BJ (cell line): Measurements from ENCODE around the gene LBX1. TPM values are rescaled to one million over a fixed set of nuclear protein-coding genes. Genes with fewer than 3 reads are reported as not detected.

ENCODE experiments used
- CTCF ChIA-PET: fragments of 350-600 bp; formaldehyde crosslinking; extraction: SDS; loops from one replicate; lab custom pipeline; 2021; ENCODE audit warnings: antibody characterized with exemption, inconsistent platforms; lab: Yijun Ruan, JAX
- POLR2A ChIA-PET: fragments of 300-600 bp; sonication (Branson Sonifier 250); formaldehyde crosslinking; extraction: SDS; loops from one replicate; lab custom pipeline; 2021; ENCODE audit warnings: antibody characterized with exemption; lab: Charles Lee
- DNase-seq: peaks from one replicate; pipeline ENCODE4 v3.0.0-alpha.2; 2011; ENCODE audit warnings: low read depth
- H3K27me3 ChIP-seq: 2 replicates; pipeline ENCODE4 v1.6.0; 2011; ENCODE audit warnings: low read length; ENCODE audit not compliant: control insufficient read depth, insufficient read depth
- H3K36me3 ChIP-seq: 2 replicates; pipeline ENCODE4 v1.5.1; 2011; ENCODE audit warnings: low read length; ENCODE audit not compliant: control insufficient read depth, insufficient read depth
- H3K4me3 ChIP-seq: 2 replicates; pipeline ENCODE4 v1.5.1; 2011; ENCODE audit warnings: low read depth, mild to moderate bottlenecking, control low read depth, low read length
- polyA plus RNA-seq: library from polyadenylated mRNA; depleted of rRNA; stranded (reverse); fragments of >200 nt; gene quantifications from 2 replicates; pipeline ENCODE4 v1.2.3, GENCODE V29; 2011
- TF ChIP-seq, protein P1 (sequence below): IDR thresholded peaks from 2 replicates; pipeline ENCODE4 v1.5.1; 2011; ENCODE audit warnings: low read depth, mild to moderate bottlenecking, control low read depth, inconsistent platforms, low read length, moderate library complexity; ENCODE audit not compliant: insufficient read depth

The LBX1 gene
- polyA plus RNA-seq, 1 experiment: not detected

DNA sequence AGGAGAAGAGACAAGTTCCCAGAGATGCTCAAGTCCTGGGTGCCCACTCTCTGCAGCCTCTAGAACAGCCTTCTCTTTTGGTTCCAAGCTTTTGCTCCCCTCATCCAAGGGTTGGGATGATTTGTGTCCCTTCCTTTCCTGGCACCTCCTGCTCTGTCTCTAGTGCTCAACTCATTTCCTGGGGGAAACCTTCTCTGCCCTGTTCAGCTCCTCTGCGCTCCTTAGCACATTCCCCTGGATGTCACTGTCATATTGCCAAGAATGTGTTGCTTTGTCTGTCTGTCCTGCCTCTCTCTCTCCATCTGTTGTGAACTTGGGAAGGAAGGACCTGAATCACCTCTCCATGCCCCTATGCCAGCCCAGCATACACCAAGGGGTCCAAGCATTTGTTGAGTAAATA lies 5.1 kb upstream of the LBX1 start:
- DNase-seq: no peak

DNA sequence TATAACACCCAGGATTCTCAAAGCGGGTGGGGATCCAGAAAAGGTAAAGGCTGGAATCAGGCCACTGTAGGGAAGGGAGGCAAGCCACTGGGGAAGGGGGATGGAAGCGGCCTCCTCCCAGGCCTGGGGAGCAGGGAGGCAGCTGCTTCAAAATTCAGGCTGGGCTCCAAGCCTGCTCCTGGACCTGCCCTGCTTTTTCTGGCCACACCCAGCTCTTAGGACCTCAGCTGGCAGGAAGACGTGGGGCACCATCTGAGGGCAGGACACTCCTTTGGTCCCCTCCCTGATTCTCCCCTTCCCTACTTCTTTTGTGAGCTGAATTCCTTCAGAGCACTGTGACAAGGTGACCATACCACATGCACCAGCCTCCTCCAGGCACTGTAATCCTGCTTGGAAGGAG lies 4.6 kb upstream of the LBX1 start:
- POLR2A ChIA-PET: no interaction called here
- Histone ChIP-seq H3K4me3 (no peak overlapping the region), H3K36me3 (no peaks in the 10 kb centered on the region), H3K27me3 (peaks cover 75% of the 10 kb centered on the region)
- CTCF ChIA-PET: interaction anchor here (0.8 to 2.0 kb wide), 2 partner anchors 10 to 20 kb away, joined by 3 to 10 read pairs; no protein-coding TSS in a partner anchor
- TF ChIP-seq, protein P1, sequence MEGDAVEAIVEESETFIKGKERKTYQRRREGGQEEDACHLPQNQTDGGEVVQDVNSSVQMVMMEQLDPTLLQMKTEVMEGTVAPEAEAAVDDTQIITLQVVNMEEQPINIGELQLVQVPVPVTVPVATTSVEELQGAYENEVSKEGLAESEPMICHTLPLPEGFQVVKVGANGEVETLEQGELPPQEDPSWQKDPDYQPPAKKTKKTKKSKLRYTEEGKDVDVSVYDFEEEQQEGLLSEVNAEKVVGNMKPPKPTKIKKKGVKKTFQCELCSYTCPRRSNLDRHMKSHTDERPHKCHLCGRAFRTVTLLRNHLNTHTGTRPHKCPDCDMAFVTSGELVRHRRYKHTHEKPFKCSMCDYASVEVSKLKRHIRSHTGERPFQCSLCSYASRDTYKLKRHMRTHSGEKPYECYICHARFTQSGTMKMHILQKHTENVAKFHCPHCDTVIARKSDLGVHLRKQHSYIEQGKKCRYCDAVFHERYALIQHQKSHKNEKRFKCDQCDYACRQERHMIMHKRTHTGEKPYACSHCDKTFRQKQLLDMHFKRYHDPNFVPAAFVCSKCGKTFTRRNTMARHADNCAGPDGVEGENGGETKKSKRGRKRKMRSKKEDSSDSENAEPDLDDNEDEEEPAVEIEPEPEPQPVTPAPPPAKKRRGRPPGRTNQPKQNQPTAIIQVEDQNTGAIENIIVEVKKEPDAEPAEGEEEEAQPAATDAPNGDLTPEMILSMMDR: no peak
- DNase-seq: no peak

More for the DNA sequence above, 5.1 kb upstream of the LBX1 start:
- ChIA-PET POLR2A (no interaction called here), CTCF (interaction anchor here (0.8 to 2.0 kb wide), 2 partner anchors 10 to 20 kb away, joined by 3 to 10 read pairs; no protein-coding TSS in a partner anchor)
- Histone ChIP-seq H3K27me3 (peaks cover 74% of the 10 kb centered on the region), H3K4me3 (no peak overlapping the region), H3K36me3 (no peaks in the 10 kb centered on the region)
- TF ChIP-seq, protein P1: no peak

DNA sequence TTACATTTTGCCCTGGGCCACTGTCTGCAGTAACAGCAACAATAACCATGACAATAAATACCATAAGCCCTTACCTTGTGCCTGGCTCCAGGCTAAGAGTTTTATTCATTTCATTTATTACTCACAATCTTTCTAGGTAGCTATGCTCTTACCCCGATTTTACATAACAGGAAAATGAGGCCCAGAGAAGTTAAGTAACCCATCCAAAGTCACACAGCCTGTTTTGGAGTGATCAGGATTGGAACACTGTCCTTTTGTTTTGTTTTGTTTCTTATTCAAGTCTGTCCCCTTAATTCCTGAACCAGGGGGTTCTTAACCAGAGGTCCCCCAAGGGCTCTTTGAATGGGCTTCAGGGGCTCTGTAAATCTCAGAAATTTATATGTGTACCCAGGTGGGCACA lies 4.2 kb upstream of the LBX1 start:
- POLR2A ChIA-PET: no interaction called here
- CTCF ChIA-PET: interaction anchor here (0.8 to 2.0 kb wide), 2 partner anchors 11 to 20 kb away, joined by 3 to 10 read pairs; no protein-coding TSS in a partner anchor

DNA sequence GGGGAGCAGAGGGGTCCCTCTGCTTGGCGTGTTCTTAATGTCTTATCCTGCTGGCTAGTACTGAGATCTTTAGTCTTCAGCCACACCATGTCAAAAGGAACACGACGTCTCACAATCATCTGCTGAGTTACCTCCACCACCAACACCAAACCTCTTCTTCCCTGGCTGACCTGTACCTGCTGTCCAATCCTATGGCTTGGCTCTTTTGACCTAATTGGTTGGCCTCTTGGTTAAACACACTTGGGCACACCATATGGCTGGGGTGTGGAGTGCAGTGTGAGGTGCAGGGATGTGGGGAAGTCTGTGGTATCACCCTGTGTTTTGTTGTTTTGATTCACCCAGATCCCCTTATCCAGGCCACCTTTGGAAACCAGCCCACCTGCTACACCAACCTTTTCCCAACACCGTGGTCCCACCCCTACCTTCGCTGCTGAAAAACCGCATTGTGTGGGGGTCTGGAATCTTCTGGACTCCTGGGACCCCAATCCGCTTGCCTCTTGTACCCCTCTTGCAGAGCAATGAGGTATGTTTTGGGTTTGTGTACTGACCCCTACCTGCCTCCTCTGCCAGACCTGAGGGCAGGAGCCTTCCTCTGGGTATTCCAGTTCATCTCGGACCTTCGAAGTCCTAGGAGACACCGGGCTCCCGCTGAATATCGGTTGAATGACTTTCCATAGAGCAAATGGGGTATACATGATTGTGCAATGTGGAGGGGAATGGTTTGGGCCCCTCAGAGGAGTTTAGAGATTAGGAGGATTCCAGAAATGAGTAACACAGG lies 2.8 kb upstream of the LBX1 start:
- CTCF ChIA-PET: interaction anchor here (0.7 to 1.4 kb wide), 2 partner anchors 11 to 137 kb away, joined by 3 to 4 read pairs; no protein-coding TSS in a partner anchor
- no peak for DNase-seq

More for the DNA sequence above, 4.2 kb upstream of the LBX1 start:
- H3K27me3 ChIP-seq: peaks cover 74% of the 10 kb centered on the region
- no peaks in the 10 kb centered on the region for H3K36me3 ChIP-seq
- no peak overlapping the region for H3K4me3 ChIP-seq
- TF ChIP-seq, protein P1: no peak
- no peak for DNase-seq

DNA sequence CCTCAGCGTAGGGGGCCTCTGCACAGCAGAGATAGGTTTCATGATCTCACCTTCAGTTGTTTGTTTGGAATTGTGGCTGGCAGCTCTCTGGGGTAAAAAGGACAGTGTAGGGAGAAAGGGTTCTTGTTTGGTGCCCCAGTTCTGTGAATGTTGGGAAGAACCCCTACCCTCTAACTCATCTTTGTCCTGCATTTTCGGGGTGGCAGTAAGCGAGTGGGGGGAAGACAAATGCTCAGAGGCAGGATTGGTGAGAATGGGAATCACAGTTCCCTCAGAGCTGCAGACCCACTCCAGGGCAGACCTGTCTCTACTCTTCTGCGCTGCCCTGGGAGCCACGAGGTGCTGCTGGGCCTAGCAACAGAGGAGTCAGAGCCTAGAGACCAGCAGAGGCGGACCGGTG lies 1.8 kb upstream of the LBX1 start:
- TF ChIP-seq, protein P1: no peak
- ChIA-PET CTCF (interaction anchor here (0.7 to 1.4 kb wide), 3 partner anchors 10 to 136 kb away, joined by 3 to 4 read pairs (median 4); no protein-coding TSS in a partner anchor), POLR2A (no interaction called here)
- no peaks in the 10 kb centered on the region for H3K36me3 ChIP-seq
- no peak for DNase-seq
- H3K4me3 ChIP-seq: no peak overlapping the region
- peaks cover 75% of the 10 kb centered on the region for H3K27me3 ChIP-seq

More for the DNA sequence above, 2.8 kb upstream of the LBX1 start:
- Histone ChIP-seq H3K36me3 (no peaks in the 10 kb centered on the region), H3K27me3 (peaks cover 73% of the 10 kb centered on the region), H3K4me3 (no peak overlapping the region)
- POLR2A ChIA-PET: no interaction called here
- TF ChIP-seq, protein P1: no peak
